Bone marrow (tissue), 2 donors: ENCODE results near the gene METRNL.
"Not testable (repeated sequence)": the region's sequence is repeated elsewhere in the genome, so short reads cannot be mapped to it uniquely, and the experiment has no call there.

Source experiments
- DNase-seq, 2 donors: peaks; one replicate each; lab custom pipeline; 2025; lab: John Stamatoyannopoulos, UW

Gene METRNL, protein sequence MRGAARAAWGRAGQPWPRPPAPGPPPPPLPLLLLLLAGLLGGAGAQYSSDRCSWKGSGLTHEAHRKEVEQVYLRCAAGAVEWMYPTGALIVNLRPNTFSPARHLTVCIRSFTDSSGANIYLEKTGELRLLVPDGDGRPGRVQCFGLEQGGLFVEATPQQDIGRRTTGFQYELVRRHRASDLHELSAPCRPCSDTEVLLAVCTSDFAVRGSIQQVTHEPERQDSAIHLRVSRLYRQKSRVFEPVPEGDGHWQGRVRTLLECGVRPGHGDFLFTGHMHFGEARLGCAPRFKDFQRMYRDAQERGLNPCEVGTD

GRCh38 chr17:83079352-83079747, at the start of gene METRNL:
METRNL (plus strand) TSS chr17:83079609; CDS start chr17:83079816, 207 bp downstream.
- DNase-seq, result peak in 1 of 2 donors; percentile 39

GRCh38 chr17:83030432-83030831, 49.0 kb upstream of the METRNL start:
- no peak for DNase-seq

DNA sequence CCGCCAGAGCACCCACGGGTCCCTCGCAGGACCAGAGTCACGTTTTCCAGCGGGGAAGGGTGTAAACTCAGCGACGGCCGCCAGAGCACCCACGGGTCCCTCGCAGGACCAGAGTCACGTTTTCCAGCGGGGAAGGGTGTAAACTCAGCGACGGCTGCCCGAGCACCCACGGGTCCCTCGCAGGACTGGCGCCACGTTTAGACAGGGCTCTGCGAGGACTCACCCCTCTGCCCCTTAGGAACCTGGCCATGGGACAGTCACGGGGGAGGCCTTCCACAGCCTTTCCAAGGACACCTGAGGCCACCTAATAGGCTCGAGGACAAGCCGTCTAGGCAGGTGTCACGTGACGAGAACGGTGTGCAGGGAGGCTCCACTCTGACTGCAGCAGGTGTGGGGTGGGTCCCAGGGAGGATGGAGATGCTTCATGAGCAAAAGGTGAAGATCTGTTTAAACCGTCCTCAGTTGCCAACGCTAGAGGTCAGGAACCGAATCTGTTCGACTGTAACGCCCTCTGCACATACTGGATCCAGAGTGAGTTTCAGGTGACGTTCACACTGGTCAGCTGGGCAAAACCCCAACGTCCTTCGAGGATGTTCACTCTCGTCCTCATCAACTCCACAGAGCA, 48.0 kb upstream of the METRNL start:
- DNase-seq, result no peak

- not testable (repeated sequence) for DNase-seq
These were observed 47.4 kb upstream of the METRNL start for GRCh38 chr17:83031946-83032451.

- DNase-seq, result no peak
These were observed 46.6 kb upstream of the METRNL start for GRCh38 chr17:83032781-83033180.

- no peak for DNase-seq
These were observed 44.9 kb upstream of the METRNL start for GRCh38 chr17:83034525-83034924.

GRCh38 chr17:83035722-83036121, 43.7 kb upstream of the METRNL start:
- no peak for DNase-seq

- no peak for DNase-seq
These were observed 43.2 kb upstream of the METRNL start for GRCh38 chr17:83036193-83036592.

- no peak for DNase-seq
These were observed 42.7 kb upstream of the METRNL start for GRCh38 chr17:83036666-83037065.

GRCh38 chr17:83037084-83037873, 42.1 kb upstream of the METRNL start:
- DNase-seq, result no peak

- DNase-seq, result no peak
These were observed 41.6 kb upstream of the METRNL start for GRCh38 chr17:83037874-83038165.

DNA sequence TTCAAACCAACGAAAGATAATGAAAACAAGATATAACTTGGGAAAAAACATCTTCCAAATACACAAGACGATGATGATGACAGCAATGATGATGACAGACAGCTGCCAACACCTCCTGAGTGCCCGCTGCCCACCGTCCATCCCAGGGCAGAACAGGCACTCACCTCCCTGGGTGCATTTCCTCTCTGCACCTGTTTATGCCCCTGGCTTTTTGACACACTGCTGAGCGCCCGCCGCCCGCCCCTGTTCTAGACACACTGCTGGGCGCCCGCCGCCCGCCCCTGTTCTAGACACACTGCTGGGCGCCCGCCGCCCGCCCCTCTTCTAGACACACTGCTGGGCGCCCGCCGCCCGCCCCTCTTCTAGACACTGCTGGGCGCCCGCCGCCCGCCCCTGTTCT, 40.4 kb upstream of the METRNL start:
- not testable (repeated sequence) for DNase-seq

DNA sequence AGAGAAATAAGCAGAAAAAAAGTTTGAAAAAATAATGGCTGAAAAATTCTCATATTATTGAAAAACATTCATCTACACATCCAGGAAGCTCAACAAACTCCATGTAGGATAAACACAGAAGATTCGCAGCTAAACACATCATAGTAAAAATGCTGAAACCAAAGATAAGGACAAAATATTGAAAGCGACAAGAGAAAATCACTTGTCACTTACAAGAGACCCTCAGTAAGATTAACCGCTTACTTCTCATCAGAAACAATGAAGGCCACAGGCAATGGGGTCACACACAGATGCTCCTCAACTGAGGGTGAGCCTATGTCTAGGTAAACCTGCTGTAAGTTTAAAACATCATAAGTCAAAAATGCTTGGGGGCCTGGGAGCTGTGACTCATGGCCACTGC, 38.1 kb upstream of the METRNL start:
- no peak for DNase-seq

- DNase-seq, result no peak
These were observed 36.8 kb upstream of the METRNL start for GRCh38 chr17:83042522-83043158.

DNA sequence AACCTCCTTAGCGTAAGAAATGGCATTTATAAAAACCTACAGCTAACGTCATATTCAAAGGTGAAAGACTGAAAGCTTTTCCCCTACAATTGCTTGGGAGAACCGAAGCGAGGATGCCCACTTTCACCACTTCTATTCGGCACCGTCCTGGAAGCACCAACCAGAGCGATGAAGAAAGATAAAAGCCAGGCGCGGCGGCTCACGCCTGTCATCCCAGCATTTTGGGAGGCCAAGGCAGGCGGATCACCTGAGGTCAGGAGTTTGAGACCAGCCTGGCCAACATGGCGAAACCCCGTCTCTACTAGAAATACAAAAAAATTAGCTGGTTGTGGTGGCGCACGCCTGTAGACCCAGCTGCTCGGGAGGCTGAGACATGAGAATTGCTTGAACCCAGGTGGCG, 34.9 kb upstream of the METRNL start:
- not testable (repeated sequence) for DNase-seq

DNA sequence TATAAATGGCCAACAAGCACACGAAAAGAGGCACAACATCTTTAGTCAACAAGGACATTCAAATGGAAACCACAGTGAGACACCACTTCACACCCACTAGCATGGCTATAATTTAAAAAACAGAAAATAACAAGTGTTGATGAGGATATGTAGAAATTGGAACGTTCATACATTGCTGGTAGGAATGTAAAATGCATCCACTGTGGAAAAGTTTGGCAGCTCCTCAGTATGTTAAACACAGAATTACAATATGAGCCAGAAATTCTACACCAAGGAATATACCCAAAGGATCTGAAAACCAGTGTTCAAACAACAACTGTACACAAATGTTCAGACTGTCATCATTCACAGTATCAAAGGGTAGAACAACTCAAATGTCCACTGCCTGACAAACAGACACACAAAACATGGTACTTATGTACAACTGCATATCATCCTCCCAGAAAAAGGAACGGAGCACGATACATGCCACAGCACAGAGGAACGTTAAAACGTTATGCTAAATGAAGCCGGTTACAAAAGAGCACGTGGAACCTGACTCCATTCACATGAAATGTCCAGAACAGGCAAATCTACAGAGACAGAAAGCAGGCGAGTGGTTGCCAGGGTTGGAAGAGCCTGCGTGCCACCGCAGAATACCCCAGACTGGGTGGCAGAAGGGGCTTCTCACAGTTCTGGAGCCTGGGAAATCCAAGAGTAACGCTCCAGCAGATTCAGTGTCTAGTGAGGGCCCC, 32.8 kb upstream of the METRNL start:
- no peak for DNase-seq

- no peak for DNase-seq
These were observed 32.3 kb upstream of the METRNL start for GRCh38 chr17:83047182-83047478.

GRCh38 chr17:83047818-83048475, 31.5 kb upstream of the METRNL start:
- DNase-seq, result not testable (repeated sequence)

DNA sequence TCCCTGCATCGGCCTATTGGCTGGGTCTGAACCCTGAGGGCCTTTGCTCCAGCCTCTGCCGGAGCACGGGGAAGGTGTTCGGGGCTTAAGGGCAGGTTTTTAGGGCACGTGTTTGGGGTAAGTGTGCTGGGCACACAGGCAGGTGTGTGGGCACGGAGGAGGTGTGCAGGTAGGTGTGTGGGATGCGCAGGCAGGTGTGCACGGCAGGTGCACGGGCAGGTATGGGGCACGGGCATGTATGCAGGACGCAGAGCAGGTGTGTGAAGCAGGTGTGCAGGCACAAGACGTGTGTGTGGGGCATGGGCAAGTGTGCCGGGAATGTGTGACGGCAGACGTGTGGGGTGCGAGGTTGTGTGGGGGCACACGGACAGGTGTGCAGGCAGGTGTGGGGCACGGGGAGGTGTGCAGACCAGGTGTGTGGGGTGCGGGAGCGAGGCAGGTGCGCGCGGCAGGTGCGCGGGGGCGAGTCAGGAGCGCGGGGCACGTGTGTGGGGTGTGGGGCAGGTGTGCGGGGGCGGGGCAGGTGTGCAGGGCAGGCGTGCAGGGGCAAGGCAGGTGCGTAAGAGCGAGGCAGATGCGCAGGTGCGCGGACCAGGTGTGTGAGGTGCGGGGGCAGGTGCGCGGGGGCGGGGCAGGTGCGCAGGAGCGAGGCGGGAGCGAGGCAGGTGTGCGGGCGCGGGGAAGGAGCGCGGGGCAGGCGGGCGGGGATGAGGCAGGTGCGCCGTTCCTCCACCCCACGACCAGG, 28.6 kb upstream of the METRNL start:
- no peak for DNase-seq

- DNase-seq, result peak; percentile 85 to 91
These were observed 27.8 kb upstream of the METRNL start for GRCh38 chr17:83051396-83052240.
